NT2/D1 (cell line): ENCODE data around the gene ATP8B2.

Source experiments
- YY1 ChIP-seq: IDR thresholded peaks from 2 replicates; pipeline ENCODE4 v1.6.1; 2011; ENCODE audit not compliant: insufficient read length, insufficient read depth
- ZNF274 ChIP-seq: IDR thresholded peaks from 2 replicates; pipeline ENCODE4 v1.6.1; 2011; ENCODE audit warnings: mild to moderate bottlenecking, low read depth, low read length

- TF ChIP-seq YY1 (no peak), ZNF274 (no peak)
Measured at GRCh38 chr1:154323493-154323892, 1.8 kb upstream of the ATP8B2 start.
